Activated CD4-positive, alpha-beta T cell treated with anti-CD3 and anti-CD28 coated beads for 1 hour (primary cell): ENCODE data around the gene GABBR2.

Source experiments
- DNase-seq: peaks from one replicate; pipeline ENCODE4 v3.0.0-alpha.2; 2020

GABBR2 gene

GRCh38 chr9:98241357-98242300 is 467.1 kb downstream of the GABBR2 start:
- DNase-seq, result no peak

GRCh38 chr9:98240475-98240874 is 468.3 kb downstream of the GABBR2 start:
- DNase-seq, result no peak
